Parathyroid adenoma (tissue), 2 donors: ENCODE data around the gene AUTS2.

Source experiments
- H2AFZ ChIP-seq: fragments of 300-600 bp; sonication (generic); one replicate; pipeline ENCODE4 v1.7.0; 2017; ENCODE audit warnings: antibody characterized with exemption, mild to moderate bottlenecking
- H3K27ac ChIP-seq: fragments of 300-600 bp; sonication (generic); one replicate; pipeline ENCODE4 v1.7.0; 2017
- H3K27me3 ChIP-seq: fragments of 300-600 bp; sonication (generic); one replicate; pipeline ENCODE4 v1.7.0; 2017; ENCODE audit warnings: low read length; ENCODE audit not compliant: control insufficient read depth, insufficient read depth
- H3K36me3 ChIP-seq: fragments of 300-600 bp; sonication (generic); one replicate; pipeline ENCODE4 v1.7.0; 2017; ENCODE audit warnings: low read length; ENCODE audit not compliant: control insufficient read depth, insufficient read depth
- H3K4me1 ChIP-seq: fragments of 300-600 bp; sonication (generic); one replicate; pipeline ENCODE4 v1.7.0; 2017; ENCODE audit warnings: control low read depth
- H3K4me2 ChIP-seq: fragments of 300-600 bp; sonication (generic); one replicate; pipeline ENCODE4 v1.7.0; 2017; ENCODE audit warnings: low read length
- H3K4me3 ChIP-seq: fragments of 300-600 bp; sonication (generic); one replicate; pipeline ENCODE4 v1.7.0; 2017; ENCODE audit warnings: low read depth, low read length
- H3K79me2 ChIP-seq: fragments of 300-600 bp; sonication (generic); one replicate; pipeline ENCODE4 v1.7.0; 2017; ENCODE audit warnings: control low read depth
- H3K9ac ChIP-seq: fragments of 300-600 bp; sonication (generic); one replicate; pipeline ENCODE4 v1.7.0; 2017; ENCODE audit warnings: mild to moderate bottlenecking
- H3K9me3 ChIP-seq: fragments of 300-600 bp; sonication (generic); one replicate; pipeline ENCODE4 v1.7.0; 2017; ENCODE audit warnings: low read length; ENCODE audit not compliant: control insufficient read depth
- CTCF ChIP-seq: fragments of 300-600 bp; sonication (generic); IDR thresholded peaks from one replicate; pipeline ENCODE4 v1.7.0; 2017; ENCODE audit warnings: antibody characterized with exemption, mild to moderate bottlenecking
- donor health status: primary hyperparathyroidism.

Gene AUTS2

GRCh38 chr7:70571961-70572360, 973.7 kb downstream of the AUTS2 start:
- no peak for TF ChIP-seq CTCF

GRCh38 chr7:70572571-70572970, 974.3 kb downstream of the AUTS2 start:
- peaks cover 14% of the 10 kb centered on the region for H3K4me1 ChIP-seq
- TF ChIP-seq CTCF: no peak
- no peaks in the 10 kb centered on the region for H3K9me3 ChIP-seq
- no peak overlapping the region for H3K4me2 ChIP-seq
- H3K4me3 ChIP-seq: no peak overlapping the region
- H3K79me2 ChIP-seq: no peaks in the 10 kb centered on the region
- H3K27me3 ChIP-seq: no peaks in the 10 kb centered on the region
- no peaks in the 10 kb centered on the region for H3K36me3 ChIP-seq
- no peak overlapping the region for H2AFZ ChIP-seq
- H3K9ac ChIP-seq: no peak overlapping the region
- H3K27ac ChIP-seq: no peak overlapping the region

More at GRCh38 chr7:70571961-70572360, 973.7 kb downstream of the AUTS2 start:
- H3K4me2 ChIP-seq: no peak overlapping the region
- no peaks in the 10 kb centered on the region for H3K79me2 ChIP-seq
- no peaks in the 10 kb centered on the region for H3K36me3 ChIP-seq
- H3K9me3 ChIP-seq: no peaks in the 10 kb centered on the region
- H2AFZ ChIP-seq: no peak overlapping the region
- no peak overlapping the region for H3K9ac ChIP-seq
- no peak overlapping the region for H3K27ac ChIP-seq
- no peak overlapping the region for H3K4me3 ChIP-seq
- peaks cover 20% of the 10 kb centered on the region for H3K4me1 ChIP-seq
- no peaks in the 10 kb centered on the region for H3K27me3 ChIP-seq

- Histone ChIP-seq H3K9ac (no peak overlapping the region), H3K36me3 (no peaks in the 10 kb centered on the region), H3K27me3 (no peaks in the 10 kb centered on the region), H3K4me2 (no peak overlapping the region), H3K27ac (no peak overlapping the region), H3K9me3 (no peaks in the 10 kb centered on the region), H3K4me1 (peaks cover 12% of the 10 kb centered on the region), H3K79me2 (no peaks in the 10 kb centered on the region), H2AFZ (no peak overlapping the region), H3K4me3 (no peak overlapping the region)
- TF ChIP-seq CTCF: no peak
Observed at GRCh38 chr7:70573071-70573661, 974.9 kb downstream of the AUTS2 start.

GRCh38 chr7:70573696-70574095, 975.4 kb downstream of the AUTS2 start:
- Histone ChIP-seq H3K4me3 (no peak overlapping the region), H3K27ac (no peak overlapping the region), H3K27me3 (no peaks in the 10 kb centered on the region), H3K36me3 (no peaks in the 10 kb centered on the region), H3K4me2 (no peak overlapping the region), H3K9ac (no peak overlapping the region), H3K4me1 (peaks cover 12% of the 10 kb centered on the region), H2AFZ (no peak overlapping the region), H3K9me3 (no peaks in the 10 kb centered on the region), H3K79me2 (no peaks in the 10 kb centered on the region)
- no peak for TF ChIP-seq CTCF

- H3K27ac ChIP-seq: no peak overlapping the region
- peaks cover 9% of the 10 kb centered on the region for H3K4me1 ChIP-seq
- H3K27me3 ChIP-seq: no peaks in the 10 kb centered on the region
- H3K79me2 ChIP-seq: no peaks in the 10 kb centered on the region
- H2AFZ ChIP-seq: no peak overlapping the region
- no peak overlapping the region for H3K4me3 ChIP-seq
- H3K4me2 ChIP-seq: no peak overlapping the region
- H3K9me3 ChIP-seq: no peaks in the 10 kb centered on the region
- no peak overlapping the region for H3K9ac ChIP-seq
- no peaks in the 10 kb centered on the region for H3K36me3 ChIP-seq
- no peak for TF ChIP-seq CTCF
Observed at GRCh38 chr7:70574314-70574834, 976.1 kb downstream of the AUTS2 start.
